Brain microvascular endothelial cell (primary cell): ENCODE measurements around the gene TMA16.

Experiments used
- DNase-seq: peaks from one replicate; pipeline ENCODE4 v3.0.0-alpha.2; 2020
- H3K27ac ChIP-seq: fragments of 250-450 bp; sonication (Bioruptor Pico); 2 replicates; pipeline ENCODE4 v1.5.1; 2020; ENCODE audit warnings: mild to moderate bottlenecking, moderate library complexity
- H3K27me3 ChIP-seq: fragments of 250-450 bp; sonication (Bioruptor Pico); replicated peaks from 2 replicates; pipeline ENCODE4 v1.5.1; 2020; ENCODE audit warnings: mild to moderate bottlenecking
- H3K36me3 ChIP-seq: fragments of 250-450 bp; sonication (Bioruptor Pico); replicated peaks from 2 replicates; pipeline ENCODE4 v1.5.1; 2020; ENCODE audit warnings: mild to moderate bottlenecking
- H3K4me3 ChIP-seq: 2 replicates; pipeline ENCODE4 v1.5.1; 2011; ENCODE audit warnings: low read depth, mild to moderate bottlenecking, control low read depth, low read length, moderate library complexity
- CTCF ChIP-seq: IDR thresholded peaks from 2 replicates; pipeline ENCODE4 v1.5.1; 2011; ENCODE audit warnings: low read depth, mild to moderate bottlenecking, moderate library complexity, low read length, control low read depth, inconsistent platforms; ENCODE audit errors: missing control alignments
- in situ Hi-C: cut with HindIII; loops from 2 replicates; pipeline ENCODE4 v1.10.0; 2017; ENCODE audit warnings: low sequenced_read_pairs, low pct_ligation_motif_present

Gene TMA16

GRCh38 chr4:163523791-163524365 is 29.4 kb downstream of the TMA16 start:
- DNase-seq: no peak
- Histone ChIP-seq H3K27me3 (no peaks in the 10 kb centered on the region), H3K36me3 (peaks cover 16% of the 10 kb centered on the region), H3K27ac (no peak overlapping the region), H3K4me3 (no peak overlapping the region)
- in situ Hi-C loops: no loop called here
- TF ChIP-seq CTCF: no peak

GRCh38 chr4:163525982-163526381 is 31.5 kb downstream of the TMA16 start:
- no peak for TF ChIP-seq CTCF
- no peak for DNase-seq
- in situ Hi-C loops: no loop called here
- Histone ChIP-seq H3K36me3 (peaks cover 12% of the 10 kb centered on the region), H3K27ac (no peak overlapping the region), H3K4me3 (no peak overlapping the region), H3K27me3 (no peaks in the 10 kb centered on the region)

- in situ Hi-C loops: no loop called here
- Histone ChIP-seq H3K36me3 (peaks cover 12% of the 10 kb centered on the region), H3K4me3 (no peak overlapping the region), H3K27ac (no peak overlapping the region), H3K27me3 (no peaks in the 10 kb centered on the region)
- no peak for DNase-seq
- TF ChIP-seq CTCF: no peak
Observed at GRCh38 chr4:163527172-163527571, 32.7 kb downstream of the TMA16 start.

GRCh38 chr4:163528653-163529052 is 34.2 kb downstream of the TMA16 start:
- Histone ChIP-seq H3K27me3 (no peaks in the 10 kb centered on the region), H3K36me3 (peaks cover 12% of the 10 kb centered on the region), H3K4me3 (no peak overlapping the region), H3K27ac (no peak overlapping the region)
- DNase-seq: no peak
- in situ Hi-C loops: no loop called here
- TF ChIP-seq CTCF: no peak

- in situ Hi-C loops: no loop called here
Observed at GRCh38 chr4:163534056-163534455, 39.6 kb downstream of the TMA16 start.

More at GRCh38 chr4:163534056-163534455, 39.6 kb downstream of the TMA16 start:
- Histone ChIP-seq H3K27me3 (no peaks in the 10 kb centered on the region), H3K4me3 (no peak overlapping the region), H3K27ac (no peak overlapping the region), H3K36me3 (no peaks in the 10 kb centered on the region)
- DNase-seq: no peak
- TF ChIP-seq CTCF: no peak
